Neutrophil (primary cell): Measurements from ENCODE around the gene MYEF2.

Source experiments
- H3K27ac ChIP-seq: fragments of 200-600 bp; sonication (generic); 2 replicates; pipeline ENCODE4 v1.5.1; 2016; ENCODE audit warnings: mild to moderate bottlenecking, moderate library complexity
- H3K27me3 ChIP-seq: fragments of 200-600 bp; sonication (generic); 2 replicates; pipeline ENCODE4 v1.6.0; 2016; ENCODE audit warnings: mild to moderate bottlenecking
- H3K36me3 ChIP-seq: fragments of 200-600 bp; sonication (generic); 2 replicates; pipeline ENCODE4 v1.5.1; 2017
- H3K4me1 ChIP-seq, 2 experiments: fragments of 200-600 bp in 1 of 2; sonication (generic) in 1 of 2; 1 replicate in 1 of 2; 2 replicates in 1 of 2; pipeline versions ENCODE4 v1.5.1 to v1.6.1; 2013 to 2016; ENCODE audit warnings: low read depth in 1 of 2, low read length in 1 of 2, mild to moderate bottlenecking in 1 of 2, moderate library complexity in 1 of 2; ENCODE audit not compliant: control insufficient read depth in 1 of 2, insufficient read depth in 1 of 2
- H3K4me3 ChIP-seq, 2 experiments: fragments of 200-600 bp in 1 of 2; sonication (generic) in 1 of 2; 1 replicate in 1 of 2; 2 replicates in 1 of 2; pipeline ENCODE4 v1.5.1; 2013 to 2016; ENCODE audit warnings: low read depth in 1 of 2, low read length in 1 of 2, mild to moderate bottlenecking in 1 of 2, moderate library complexity in 1 of 2
- H3K9me3 ChIP-seq: fragments of 200-600 bp; sonication (generic); 2 replicates; pipeline ENCODE4 v1.5.1; 2016
- TF ChIP-seq, protein P1 (sequence below): fragments of 200-600 bp; sonication (generic); IDR thresholded peaks from 2 replicates; pipeline ENCODE4 v1.5.1; 2016; ENCODE audit warnings: antibody characterized with exemption

The MYEF2 gene

DNA sequence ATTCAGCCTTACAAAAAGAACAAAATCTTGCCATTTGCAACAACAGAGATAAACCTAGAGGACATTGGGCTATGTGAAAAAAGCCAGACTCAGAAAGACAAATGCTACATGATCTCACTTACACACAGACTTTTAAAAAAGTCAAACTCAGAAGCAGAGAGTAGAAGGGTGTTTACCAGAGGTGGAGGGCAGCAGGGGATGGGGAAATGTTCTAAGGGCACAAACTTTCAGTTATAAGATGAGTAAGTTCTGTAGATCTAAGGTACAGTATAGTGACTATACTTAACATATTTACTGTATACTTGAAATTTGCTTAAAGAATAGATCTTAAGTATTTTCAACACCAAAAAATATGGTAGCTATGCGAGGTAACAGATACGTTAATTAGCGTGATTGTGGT is 3.0 kb downstream of the MYEF2 start:
- Histone ChIP-seq H3K4me1 (peaks cover 0 to 11% of the 10 kb centered on the region in 2 experiments), H3K4me3 (no peak overlapping the region), H3K27me3 (peaks cover 47% of the 10 kb centered on the region), H3K36me3 (no peaks in the 10 kb centered on the region), H3K27ac (no peak overlapping the region), H3K9me3 (no peaks in the 10 kb centered on the region)
- TF ChIP-seq, protein P1, sequence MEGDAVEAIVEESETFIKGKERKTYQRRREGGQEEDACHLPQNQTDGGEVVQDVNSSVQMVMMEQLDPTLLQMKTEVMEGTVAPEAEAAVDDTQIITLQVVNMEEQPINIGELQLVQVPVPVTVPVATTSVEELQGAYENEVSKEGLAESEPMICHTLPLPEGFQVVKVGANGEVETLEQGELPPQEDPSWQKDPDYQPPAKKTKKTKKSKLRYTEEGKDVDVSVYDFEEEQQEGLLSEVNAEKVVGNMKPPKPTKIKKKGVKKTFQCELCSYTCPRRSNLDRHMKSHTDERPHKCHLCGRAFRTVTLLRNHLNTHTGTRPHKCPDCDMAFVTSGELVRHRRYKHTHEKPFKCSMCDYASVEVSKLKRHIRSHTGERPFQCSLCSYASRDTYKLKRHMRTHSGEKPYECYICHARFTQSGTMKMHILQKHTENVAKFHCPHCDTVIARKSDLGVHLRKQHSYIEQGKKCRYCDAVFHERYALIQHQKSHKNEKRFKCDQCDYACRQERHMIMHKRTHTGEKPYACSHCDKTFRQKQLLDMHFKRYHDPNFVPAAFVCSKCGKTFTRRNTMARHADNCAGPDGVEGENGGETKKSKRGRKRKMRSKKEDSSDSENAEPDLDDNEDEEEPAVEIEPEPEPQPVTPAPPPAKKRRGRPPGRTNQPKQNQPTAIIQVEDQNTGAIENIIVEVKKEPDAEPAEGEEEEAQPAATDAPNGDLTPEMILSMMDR: no peak

DNA sequence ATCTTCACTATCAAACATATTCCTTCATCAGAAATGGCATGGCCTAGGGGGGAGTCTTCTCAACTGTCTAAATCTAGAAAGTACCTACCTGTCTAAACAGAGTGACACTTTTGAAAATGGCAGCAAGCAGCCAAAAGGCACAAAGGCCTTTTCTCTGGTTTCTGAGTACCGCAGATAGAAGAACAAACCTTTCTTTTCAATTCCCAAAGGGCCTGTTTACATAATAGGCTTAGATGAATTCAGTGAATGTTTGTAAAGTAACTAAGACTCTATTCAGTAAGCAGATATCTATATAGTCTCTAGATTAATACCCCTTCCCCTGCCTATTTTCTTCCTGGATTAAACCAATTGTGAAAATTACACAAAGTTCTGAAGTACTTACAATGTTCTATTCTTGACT is 7.1 kb downstream of the MYEF2 start:
- H3K4me1 ChIP-seq: no peaks in the 10 kb centered on the region
- H3K27me3 ChIP-seq: peaks cover 5% of the 10 kb centered on the region
- H3K9me3 ChIP-seq: no peaks in the 10 kb centered on the region
- no peak overlapping the region for H3K4me3 ChIP-seq
- H3K36me3 ChIP-seq: no peaks in the 10 kb centered on the region
- H3K27ac ChIP-seq: no peak overlapping the region
- TF ChIP-seq, protein P1: no peak

DNA sequence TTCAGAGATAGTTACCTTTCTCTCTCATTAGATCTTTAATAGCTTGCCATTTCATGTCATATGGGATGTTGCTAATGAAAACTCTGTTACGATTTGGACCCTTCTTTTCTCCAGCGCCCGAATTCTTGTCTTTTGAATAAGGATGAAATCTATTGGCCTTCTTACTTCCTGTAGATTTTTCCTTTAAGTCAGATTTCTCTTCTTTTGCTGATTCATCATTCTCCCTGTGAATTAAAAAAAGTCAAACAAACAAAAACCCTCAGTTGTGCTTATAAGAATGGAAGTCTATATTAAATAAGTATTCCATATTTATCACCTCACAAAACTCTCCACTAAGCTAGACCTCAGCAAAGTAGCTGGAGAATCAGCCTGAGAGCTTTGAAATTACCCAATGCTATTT is 9.5 kb downstream of the MYEF2 start:
- Histone ChIP-seq H3K36me3 (no peaks in the 10 kb centered on the region), H3K4me3 (no peak overlapping the region), H3K9me3 (no peaks in the 10 kb centered on the region), H3K4me1 (no peaks in the 10 kb centered on the region), H3K27me3 (no peaks in the 10 kb centered on the region), H3K27ac (no peak overlapping the region)
- TF ChIP-seq, protein P1: no peak

DNA sequence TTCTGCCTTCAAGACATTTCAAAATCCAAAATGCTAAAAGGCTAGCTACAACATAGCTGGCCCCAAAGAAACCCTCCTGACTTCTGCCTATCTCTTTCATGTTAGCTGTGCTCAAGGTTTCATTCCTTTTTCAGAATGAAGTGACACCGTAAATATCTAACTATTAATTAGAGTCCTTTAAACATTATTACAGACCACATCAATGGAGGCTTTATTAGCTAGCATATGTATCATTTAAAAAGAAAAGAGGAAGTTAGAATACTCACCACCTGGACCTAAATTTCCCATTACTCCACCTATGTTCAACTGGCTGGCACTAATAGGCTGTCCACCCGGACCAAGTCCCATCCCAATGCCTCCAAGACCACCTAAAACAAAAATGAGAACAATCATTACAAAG is 24.6 kb downstream of the MYEF2 start:
- Histone ChIP-seq H3K27me3 (no peaks in the 10 kb centered on the region), H3K27ac (no peak overlapping the region), H3K9me3 (no peaks in the 10 kb centered on the region), H3K4me3 (no peak overlapping the region), H3K36me3 (no peaks in the 10 kb centered on the region), H3K4me1 (no peaks in the 10 kb centered on the region)
- TF ChIP-seq, protein P1: no peak

DNA sequence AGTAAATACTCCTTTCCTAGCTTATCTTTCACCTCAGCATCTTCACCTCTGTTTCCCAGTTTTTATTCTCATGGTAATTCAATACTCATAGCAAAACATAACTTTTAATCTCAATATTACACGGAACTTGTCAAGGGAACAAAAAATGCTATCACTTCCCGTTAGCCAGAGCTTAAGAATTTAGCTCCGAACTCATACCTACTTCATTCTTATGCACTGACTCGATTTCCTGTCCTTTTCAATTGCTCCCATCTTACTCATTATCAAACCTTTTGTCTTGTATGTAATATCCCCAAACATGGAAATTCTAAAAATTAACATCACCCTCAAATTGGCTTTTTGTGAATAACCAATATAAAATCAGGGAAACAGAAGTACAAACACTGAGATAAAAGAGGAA is 28.2 kb downstream of the MYEF2 start:
- TF ChIP-seq, protein P1: no peak
- H3K9me3 ChIP-seq: no peaks in the 10 kb centered on the region
- H3K27ac ChIP-seq: no peak overlapping the region
- H3K27me3 ChIP-seq: no peaks in the 10 kb centered on the region
- no peaks in the 10 kb centered on the region for H3K36me3 ChIP-seq
- no peak overlapping the region for H3K4me3 ChIP-seq
- H3K4me1 ChIP-seq: no peaks in the 10 kb centered on the region

DNA sequence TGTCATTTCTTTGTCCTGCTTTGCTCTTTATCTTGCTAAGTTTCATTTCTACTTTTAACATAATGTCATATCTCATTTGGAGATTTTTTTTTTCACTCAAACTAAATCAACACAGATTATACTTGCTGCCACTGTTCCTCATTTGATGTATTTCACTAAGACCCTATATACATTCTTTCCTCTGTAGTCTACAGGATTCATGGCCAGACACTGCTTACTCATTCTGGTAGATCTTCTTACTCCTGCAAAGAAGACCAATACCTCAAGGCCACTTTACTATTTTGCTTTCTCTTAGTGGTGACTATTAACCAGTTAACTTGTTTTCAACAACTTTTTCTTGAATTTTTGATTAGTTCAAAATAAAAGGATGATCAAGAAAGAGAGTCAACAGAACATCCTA is 30.7 kb downstream of the MYEF2 start:
- no peaks in the 10 kb centered on the region for H3K4me1 ChIP-seq
- TF ChIP-seq, protein P1: no peak
- no peaks in the 10 kb centered on the region for H3K9me3 ChIP-seq
- no peaks in the 10 kb centered on the region for H3K36me3 ChIP-seq
- no peak overlapping the region for H3K4me3 ChIP-seq
- no peak overlapping the region for H3K27ac ChIP-seq
- H3K27me3 ChIP-seq: no peaks in the 10 kb centered on the region
